Measurements from ENCODE around the gene AHNAK. TPM values are rescaled to one million over a fixed set of nuclear protein-coding genes. Genes with fewer than 3 reads are reported as not detected.
"Not testable (repeated sequence)": the region's sequence is repeated elsewhere in the genome, so short reads cannot be mapped to it uniquely, and the experiment has no call there.

The AHNAK gene
- total RNA-seq, 1 experiment from 2014 or later = 184 TPM

- DNase-seq (ENCODE audit: low read depth) = peak; percentile 100
These were observed 27.2 kb upstream of the AHNAK start, which contains the start of gene EEF1G for GRCh38 chr11:62573592-62574362. EEF1G (minus strand) TSS chr11:62573891; CDS start chr11:62573842, 49 bp downstream.

GRCh38 chr11:62573006-62573591 is 26.5 kb upstream of the AHNAK start:
- DNase-seq (ENCODE audit: low read depth) = peak; percentile 21

- no peak for DNase-seq (ENCODE audit: low read depth)
These were observed 25.8 kb upstream of the AHNAK start for GRCh38 chr11:62572431-62572830.

- DNase-seq (ENCODE audit: low read depth) = not testable (repeated sequence)
These were observed 24.9 kb upstream of the AHNAK start for GRCh38 chr11:62571493-62571892.

DNA sequence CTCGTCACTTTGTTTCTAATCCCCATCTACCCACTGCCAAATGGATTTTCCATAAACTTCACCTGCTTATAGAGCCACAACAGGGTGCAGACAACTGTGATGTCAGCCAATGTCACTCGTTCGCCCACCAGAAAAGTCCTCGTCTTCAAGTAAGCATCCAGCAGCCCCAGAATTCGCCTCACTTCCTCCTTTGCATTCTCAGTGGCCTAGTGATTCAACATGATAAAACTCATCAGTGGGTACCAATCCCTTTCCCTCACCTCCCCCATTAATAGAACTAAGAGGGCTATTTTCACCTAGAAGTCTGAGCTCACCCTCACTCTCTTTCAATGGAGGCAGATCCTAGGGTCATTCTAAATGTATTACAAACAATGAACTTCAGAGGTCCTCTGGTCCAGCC is 24.3 kb upstream of the AHNAK start:
- DNase-seq (ENCODE audit: low read depth) = not testable (repeated sequence)

- no peak for DNase-seq (ENCODE audit: low read depth)
These were observed 23.0 kb upstream of the AHNAK start for GRCh38 chr11:62569611-62570010.

DNA sequence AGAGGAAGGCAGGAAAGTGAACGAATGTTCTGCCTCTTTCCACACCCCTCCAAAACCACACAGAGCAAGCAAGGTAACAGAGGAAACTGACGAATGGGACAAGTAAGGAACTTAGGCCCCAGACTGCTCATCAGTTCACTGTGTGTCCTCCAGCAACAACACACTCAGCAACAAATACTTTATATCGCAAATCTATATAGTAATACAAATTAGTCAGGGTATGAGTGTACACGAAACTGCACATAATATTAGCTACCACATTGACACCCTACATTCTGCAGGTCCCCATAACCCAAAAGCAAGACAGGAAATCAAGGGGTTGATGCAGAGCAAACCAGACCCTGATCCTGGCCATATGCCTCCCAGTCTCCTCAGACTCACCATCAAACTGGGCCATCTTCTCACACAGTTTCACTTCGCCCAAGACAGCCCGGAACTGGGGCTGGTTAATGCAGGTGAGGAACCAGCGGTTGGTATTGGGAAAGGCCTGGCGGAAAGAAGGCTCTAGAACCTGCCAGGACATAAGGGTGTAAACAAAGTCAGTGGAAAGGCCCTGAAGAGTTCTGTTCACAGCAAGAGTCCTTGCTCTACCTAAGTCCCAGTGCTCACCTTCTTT is 20.5 kb upstream of the AHNAK start:
- DNase-seq (ENCODE audit: low read depth) = no peak

- DNase-seq (ENCODE audit: low read depth) = no peak
These were observed 19.6 kb upstream of the AHNAK start for GRCh38 chr11:62566247-62566646.

- no peak for DNase-seq (ENCODE audit: low read depth)
These were observed 18.6 kb upstream of the AHNAK start for GRCh38 chr11:62565100-62565802.

DNA sequence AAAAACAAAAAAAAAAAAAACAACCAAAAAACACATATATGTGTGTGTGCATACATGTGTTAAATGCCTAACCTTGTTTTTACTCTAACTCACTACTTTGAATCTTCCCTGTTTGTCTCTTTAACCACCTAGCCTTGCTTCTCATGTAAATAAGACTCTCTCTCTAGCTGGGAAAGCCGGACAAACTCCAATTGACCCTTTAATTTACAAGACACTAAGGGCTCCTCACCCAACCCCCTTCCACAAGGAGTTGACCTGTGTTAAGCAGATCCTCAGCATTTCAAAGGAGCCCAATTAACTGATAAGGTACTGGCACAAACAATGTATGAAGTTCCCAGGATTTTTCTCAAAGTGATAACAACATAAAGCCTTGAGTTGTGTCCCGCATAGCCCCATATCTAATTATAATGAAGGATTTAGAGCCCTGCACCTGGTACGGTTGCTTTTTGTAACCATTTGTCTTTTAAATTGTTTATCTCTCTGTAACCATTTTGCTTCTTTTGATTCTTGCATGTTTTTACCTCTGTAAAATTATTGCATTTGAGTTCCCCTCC is 15.1 kb upstream of the AHNAK start:
- not testable (repeated sequence) for DNase-seq (ENCODE audit: low read depth)

GRCh38 chr11:62560566-62561103 is 14.0 kb upstream of the AHNAK start:
- DNase-seq (ENCODE audit: low read depth) = peak; percentile 95

DNA sequence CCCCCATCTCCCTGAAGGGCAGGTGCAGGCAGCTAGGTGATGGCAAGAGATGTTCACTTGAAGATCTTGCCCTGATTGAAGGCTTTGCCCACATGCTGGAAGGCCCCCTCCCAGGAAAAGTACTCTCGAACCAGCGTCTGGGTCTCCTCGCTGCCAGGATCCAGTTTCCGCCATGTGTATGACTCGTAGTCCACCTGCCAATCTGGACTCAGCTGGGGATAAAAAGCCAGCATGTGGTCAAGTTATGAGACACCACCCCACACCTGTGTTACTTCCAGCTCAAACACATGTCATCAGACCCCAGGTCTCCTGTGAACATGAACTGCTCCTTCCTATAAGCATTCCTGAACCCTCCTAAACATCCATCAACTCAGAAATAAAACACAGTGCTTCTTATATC is 13.0 kb upstream of the AHNAK start:
- not testable (repeated sequence) for DNase-seq (ENCODE audit: low read depth)

- DNase-seq (ENCODE audit: low read depth) = no peak
These were observed 12.6 kb upstream of the AHNAK start for GRCh38 chr11:62559204-62559603.

DNA sequence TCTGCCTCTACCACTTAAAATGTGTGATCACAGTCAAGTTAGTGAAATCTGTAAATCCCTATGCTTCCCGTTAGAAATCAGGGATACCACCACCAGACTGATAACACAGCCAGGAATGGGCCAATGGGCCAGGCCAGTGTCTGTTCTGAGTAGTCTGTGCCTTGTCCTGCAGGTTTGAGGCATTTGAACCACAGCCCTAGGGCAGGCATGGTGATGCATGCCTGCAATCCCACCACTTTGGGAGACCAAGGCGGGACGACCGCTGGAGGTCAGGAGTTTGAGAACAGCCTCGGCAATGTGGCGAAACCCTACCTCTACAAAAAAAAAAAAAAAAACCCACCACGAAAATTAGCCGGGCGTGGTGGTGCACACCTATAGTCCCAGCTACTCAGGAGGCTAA is 12.1 kb upstream of the AHNAK start:
- no peak for DNase-seq (ENCODE audit: low read depth)

- peak; percentile 39 for DNase-seq (ENCODE audit: low read depth)
These were observed 10.4 kb upstream of the AHNAK start for GRCh38 chr11:62556875-62557631.

GRCh38 chr11:62556108-62556874 is 9.7 kb upstream of the AHNAK start:
- peak; percentile 99 for DNase-seq (ENCODE audit: low read depth)

- DNase-seq (ENCODE audit: low read depth) = peak; percentile 36
These were observed 9.0 kb upstream of the AHNAK start for GRCh38 chr11:62555464-62556107.

- DNase-seq (ENCODE audit: low read depth) = peak; percentile 38
These were observed 8.0 kb upstream of the AHNAK start for GRCh38 chr11:62554387-62555167.
